Gastrocnemius medialis (tissue), 4 donors: Measurements from ENCODE around the gene CALML3.

ENCODE experiments used
- POLR2A ChIP-seq, 2 donors: fragments of 450-650 bp; IDR thresholded peaks; one replicate each; pipeline ENCODE4 v1.6.1; 2017; ENCODE audit warnings: antibody characterized with exemption in 2 of 2, mild to moderate bottlenecking in 2 of 2, moderate library complexity in 2 of 2
- TF ChIP-seq, protein P1 (sequence below), 5 experiments: fragments of 450-650 bp in 3 of 5; fragments of 200-600 bp in 2 of 5; sonication (generic) in 2 of 5; IDR thresholded peaks in 4 of 5; conservative IDR thresholded peaks in 1 of 5; 1 replicate in 4 of 5; 2 replicates in 1 of 5; pipeline ENCODE4 v1.5.1; 2016 to 2019; ENCODE audit warnings: antibody characterized with exemption in 5 of 5, mild to moderate bottlenecking in 3 of 5, moderate library complexity in 3 of 5

DNA sequence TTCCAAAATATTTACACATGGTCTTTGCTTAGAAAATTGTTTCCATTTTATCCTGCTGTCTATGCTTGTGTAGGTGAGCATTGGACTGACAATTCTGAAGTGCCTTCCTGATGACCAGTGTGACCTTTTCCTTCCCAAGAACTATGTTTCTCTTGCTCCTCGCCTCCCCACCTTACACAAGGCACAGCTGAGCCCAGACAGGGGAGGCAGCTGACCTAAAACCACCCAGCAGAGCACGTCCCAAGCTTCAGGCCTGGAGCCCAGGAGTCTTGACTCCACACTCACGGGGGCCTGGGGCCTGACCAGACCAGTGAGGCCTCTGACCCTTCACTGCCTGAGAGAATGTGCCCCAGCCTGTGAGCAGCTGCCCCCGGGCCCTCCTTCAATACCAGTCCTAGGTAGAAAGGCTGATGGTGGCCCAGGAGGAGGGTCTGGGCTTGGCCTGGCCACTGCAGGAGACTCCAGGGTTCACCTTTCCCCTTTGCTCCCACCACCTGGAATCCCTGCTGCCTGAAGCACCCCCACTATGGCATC lies 32.4 kb upstream of the CALML3 start:
- TF ChIP-seq, protein P1, sequence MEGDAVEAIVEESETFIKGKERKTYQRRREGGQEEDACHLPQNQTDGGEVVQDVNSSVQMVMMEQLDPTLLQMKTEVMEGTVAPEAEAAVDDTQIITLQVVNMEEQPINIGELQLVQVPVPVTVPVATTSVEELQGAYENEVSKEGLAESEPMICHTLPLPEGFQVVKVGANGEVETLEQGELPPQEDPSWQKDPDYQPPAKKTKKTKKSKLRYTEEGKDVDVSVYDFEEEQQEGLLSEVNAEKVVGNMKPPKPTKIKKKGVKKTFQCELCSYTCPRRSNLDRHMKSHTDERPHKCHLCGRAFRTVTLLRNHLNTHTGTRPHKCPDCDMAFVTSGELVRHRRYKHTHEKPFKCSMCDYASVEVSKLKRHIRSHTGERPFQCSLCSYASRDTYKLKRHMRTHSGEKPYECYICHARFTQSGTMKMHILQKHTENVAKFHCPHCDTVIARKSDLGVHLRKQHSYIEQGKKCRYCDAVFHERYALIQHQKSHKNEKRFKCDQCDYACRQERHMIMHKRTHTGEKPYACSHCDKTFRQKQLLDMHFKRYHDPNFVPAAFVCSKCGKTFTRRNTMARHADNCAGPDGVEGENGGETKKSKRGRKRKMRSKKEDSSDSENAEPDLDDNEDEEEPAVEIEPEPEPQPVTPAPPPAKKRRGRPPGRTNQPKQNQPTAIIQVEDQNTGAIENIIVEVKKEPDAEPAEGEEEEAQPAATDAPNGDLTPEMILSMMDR (IDR thresholded peaks at IDR 0.05 in 4 of 5, conservative IDR thresholded peaks at IDR 0.05 in 1 of 5): no peak
- TF ChIP-seq POLR2A (IDR thresholded peaks at IDR 0.05): no peak
